H9 (cell line): ENCODE measurements around the gene RIPK4. TPM values are rescaled to one million over a fixed set of nuclear protein-coding genes. Genes with fewer than 3 reads are reported as not detected.

Experiments used
- DNase-seq: peaks from one replicate; pipeline ENCODE4 v3.0.0-alpha.2; 2017
- H2AFZ ChIP-seq: one replicate; pipeline ENCODE4 v1.6.1; 2013; ENCODE audit warnings: mild to moderate bottlenecking, low read length, control low read depth, moderate library complexity
- H2AK5ac ChIP-seq: 2 replicates; pipeline ENCODE4 v1.6.1; 2013; ENCODE audit warnings: low read length, control low read depth, mixed read lengths; ENCODE audit not compliant: insufficient read length
- H2BK120ac ChIP-seq: one replicate; pipeline ENCODE4 v1.6.1; 2013; ENCODE audit warnings: low read depth, mild to moderate bottlenecking, low read length, control low read depth, inconsistent platforms; ENCODE audit not compliant: poor library complexity, severe bottlenecking
- H2BK12ac ChIP-seq: 2 replicates; pipeline ENCODE4 v1.6.1; 2013; ENCODE audit warnings: low read length, control low read depth, mixed read lengths, low read depth; ENCODE audit not compliant: insufficient read length
- H2BK15ac ChIP-seq: 2 replicates; pipeline ENCODE4 v1.6.1; 2013; ENCODE audit warnings: low read depth, low read length, control low read depth
- H2BK20ac ChIP-seq: one replicate; pipeline ENCODE4 v1.6.1; 2013; ENCODE audit warnings: low read depth, mild to moderate bottlenecking, low read length, control low read depth, inconsistent platforms; ENCODE audit not compliant: poor library complexity, severe bottlenecking
- H2BK5ac ChIP-seq: 2 replicates; pipeline ENCODE4 v1.6.1; 2013; ENCODE audit warnings: low read length, control low read depth, mixed read lengths; ENCODE audit not compliant: insufficient read length
- H3K14ac ChIP-seq: 2 replicates; pipeline ENCODE4 v1.6.1; 2013; ENCODE audit warnings: low read length, control low read depth; ENCODE audit not compliant: insufficient read depth
- H3K18ac ChIP-seq: 2 replicates; pipeline ENCODE4 v1.6.1; 2013; ENCODE audit warnings: low read depth, mild to moderate bottlenecking, mixed read lengths, low read length, control low read depth; ENCODE audit not compliant: insufficient read length
- H3K23ac ChIP-seq: 2 replicates; pipeline ENCODE4 v1.6.1; 2013; ENCODE audit warnings: low read length, control low read depth, mixed read lengths, low read depth; ENCODE audit not compliant: insufficient read length
- H3K23me2 ChIP-seq: 2 replicates; pipeline ENCODE4 v1.6.1; 2013; ENCODE audit warnings: low read depth, mild to moderate bottlenecking, mixed read lengths, low read length, control low read depth; ENCODE audit not compliant: insufficient read length, poor library complexity, severe bottlenecking
- H3K27ac ChIP-seq: 2 replicates; pipeline ENCODE4 v1.5.1; 2013; ENCODE audit warnings: low read length, control low read depth, mixed read lengths, low read depth; ENCODE audit not compliant: insufficient read length
- H3K27me3 ChIP-seq: 2 replicates; pipeline ENCODE4 v1.6.1; 2013; ENCODE audit warnings: low read length, control low read depth, inconsistent platforms; ENCODE audit not compliant: insufficient read depth
- H3K4ac ChIP-seq: 2 replicates; pipeline ENCODE4 v1.6.1; 2013; ENCODE audit warnings: low read depth, mild to moderate bottlenecking, control low read depth, inconsistent platforms, low read length, moderate library complexity
- H3K4me1 ChIP-seq: 2 replicates; pipeline ENCODE4 v1.6.1; 2013; ENCODE audit warnings: low read length, control low read depth, inconsistent platforms; ENCODE audit not compliant: insufficient read depth
- H3K4me2 ChIP-seq: 2 replicates; pipeline ENCODE4 v1.6.1; 2013; ENCODE audit warnings: low read length, control low read depth, mixed read lengths; ENCODE audit not compliant: insufficient read length, insufficient read depth
- H3K56ac ChIP-seq: 2 replicates; pipeline ENCODE4 v1.6.1; 2013; ENCODE audit warnings: low read depth, mild to moderate bottlenecking, mixed read lengths, low read length, control low read depth; ENCODE audit not compliant: insufficient read length
- H3K79me1 ChIP-seq: 2 replicates; pipeline ENCODE4 v1.6.1; 2013; ENCODE audit warnings: low read depth, mild to moderate bottlenecking, moderate library complexity, low read length, control low read depth, inconsistent platforms; ENCODE audit not compliant: insufficient read depth, poor library complexity, severe bottlenecking
- H3K79me2 ChIP-seq: 2 replicates; pipeline ENCODE4 v1.6.1; 2013; ENCODE audit warnings: low read length, control low read depth, inconsistent platforms; ENCODE audit not compliant: insufficient read depth
- H3K9ac ChIP-seq: 2 replicates; pipeline ENCODE4 v1.6.1; 2013; ENCODE audit warnings: low read length, control low read depth, mixed read lengths; ENCODE audit not compliant: insufficient read length; ENCODE audit errors: extremely low read depth
- H3K9me3 ChIP-seq: one replicate; pipeline ENCODE4 v1.6.1; 2013; ENCODE audit warnings: low read depth, low read length, inconsistent platforms; ENCODE audit not compliant: control insufficient read depth
- H3T11ph ChIP-seq: one replicate; pipeline ENCODE4 v1.6.1; 2013; ENCODE audit warnings: mild to moderate bottlenecking, low read length, control low read depth, inconsistent platforms
- H4K20me1 ChIP-seq: one replicate; pipeline ENCODE4 v1.6.1; 2013; ENCODE audit not compliant: control insufficient read depth, insufficient read length, insufficient read depth
- H4K5ac ChIP-seq: 2 replicates; pipeline ENCODE4 v1.6.1; 2013; ENCODE audit warnings: low read depth, mild to moderate bottlenecking, mixed read lengths, low read length, control low read depth; ENCODE audit not compliant: insufficient read length
- H4K8ac ChIP-seq: replicated peaks from 2 replicates; pipeline ENCODE4 v1.6.1; 2013; ENCODE audit warnings: low read length, control low read depth, mixed read lengths, low read depth; ENCODE audit not compliant: insufficient read length
- H4K91ac ChIP-seq: 2 replicates; pipeline ENCODE4 v1.6.1; 2013; ENCODE audit warnings: low read depth, mild to moderate bottlenecking, moderate library complexity, mixed read lengths, low read length, control low read depth; ENCODE audit not compliant: insufficient read length
- H3K27ac Mint-ChIP-seq, 3 experiments: 2 replicates in 2 of 3; 3 replicates in 1 of 3; pipeline ENCODE4 v1.8.0; 2020 to 2021; ENCODE audit warnings: mixed read lengths in 3 of 3, mild to moderate bottlenecking in 1 of 3, moderate library complexity in 1 of 3
- H3K27me3 Mint-ChIP-seq: 2 replicates; pipeline ENCODE4 v1.8.0; 2021; ENCODE audit warnings: low read depth, mild to moderate bottlenecking, moderate library complexity, mixed read lengths
- H3K36me3 Mint-ChIP-seq, 3 experiments: 2 replicates in 2 of 3; 3 replicates in 1 of 3; pipeline ENCODE4 v1.8.0; 2020 to 2021; ENCODE audit warnings: low read depth in 3 of 3, mixed read lengths in 3 of 3; ENCODE audit not compliant: insufficient read depth in 1 of 3
- H3K4me1 Mint-ChIP-seq, 2 experiments: 2 replicates each; pipeline ENCODE4 v1.8.0; 2020; ENCODE audit warnings: mixed read lengths in 2 of 2
- H3K4me3 Mint-ChIP-seq, 2 experiments: 2 replicates in 1 of 2; 3 replicates in 1 of 2; pipeline ENCODE4 v1.8.0; 2020 to 2021; ENCODE audit warnings: mild to moderate bottlenecking in 2 of 2, mixed read lengths in 2 of 2, moderate library complexity in 1 of 2
- H3K9me3 Mint-ChIP-seq, 2 experiments: 2 replicates in 1 of 2; 3 replicates in 1 of 2; pipeline ENCODE4 v1.8.0; 2020; ENCODE audit warnings: mild to moderate bottlenecking in 2 of 2, mixed read lengths in 2 of 2, moderate library complexity in 1 of 2
- CTCF ChIP-seq: fragments of 200-600 bp; sonication (generic); conservative IDR thresholded peaks from 3 replicates; pipeline ENCODE4 v1.8.0; 2021; ENCODE audit warnings: antibody characterized with exemption, mild to moderate bottlenecking
- WGBS: extraction: QIAGEN DNeasy Blood & Tissue Kit; methylation state at CpG from one replicate; pipeline ENCODE4 v1.1.7; 2013; ENCODE audit warnings: missing lambda C conversion rate, low lambda C conversion rate, mixed read lengths; ENCODE audit not compliant: insufficient read length; ENCODE audit errors: extremely low coverage; 5-methylcytosine and 5-hydroxymethylcytosine counted together
- total RNA-seq: library from RNA; stranded (reverse); gene quantifications from 2 replicates; pipeline ENCODE4 v1.2.1, GENCODE V29; 2021

RIPK4 gene
- total RNA-seq, 1 experiment from 2014 or later = 2.9 TPM

DNA sequence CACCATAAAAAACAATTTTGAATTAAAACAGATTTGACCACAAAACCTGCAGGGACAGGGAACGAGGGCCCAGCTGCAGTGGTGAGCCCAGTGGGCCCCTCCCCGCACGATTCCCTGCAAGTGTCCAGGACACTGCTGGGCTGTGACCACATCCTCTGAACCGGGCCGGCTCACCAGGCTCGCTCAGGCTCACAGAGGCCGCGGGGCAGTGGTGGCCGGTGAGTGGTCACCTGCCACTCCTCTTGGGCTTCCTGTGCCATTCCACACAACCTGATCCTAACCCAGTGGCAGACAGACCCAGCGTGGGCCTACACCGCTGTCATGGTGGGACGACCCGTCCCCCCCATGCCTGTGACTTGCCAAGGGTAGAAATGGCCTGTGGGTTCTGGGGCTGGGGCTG, 36.5 kb upstream of the RIPK4 start:
- Histone ChIP-seq H2BK120ac (no peak overlapping the region), H3T11ph (no peak overlapping the region), H3K18ac (no peak overlapping the region), H2BK12ac (no peak overlapping the region), H2BK20ac (no peak overlapping the region), H3K4me1 (no peaks in the 10 kb centered on the region), H3K14ac (no peak overlapping the region), H3K56ac (no peak overlapping the region), H4K5ac (no peak overlapping the region), H2AFZ (no peak overlapping the region), H4K8ac (no peak overlapping the region), H3K23ac (no peak overlapping the region), H3K27me3 (no peaks in the 10 kb centered on the region), H2AK5ac (no peak overlapping the region), H3K4ac (no peak overlapping the region), H3K79me2 (no peaks in the 10 kb centered on the region), H3K23me2 (no peaks in the 10 kb centered on the region), H3K4me2 (no peak overlapping the region), H3K27ac (no peak overlapping the region), H3K79me1 (no peaks in the 10 kb centered on the region), H3K9me3 (no peaks in the 10 kb centered on the region), H4K91ac (no peak overlapping the region), H2BK5ac (no peak overlapping the region), H4K20me1 (no peaks in the 10 kb centered on the region), H3K9ac (no peak overlapping the region), H2BK15ac (no peak overlapping the region)
- Mint-ChIP-seq H3K4me3 (no peak overlapping the region), H3K27me3 (no peaks in the 10 kb centered on the region), H3K27ac (no peak overlapping the region), H3K4me1 (no peaks in the 10 kb centered on the region), H3K9me3 (peaks cover 7% of the 10 kb centered on the region in 2 experiments; a peak in 4 of 5 replicates), H3K36me3 (peaks cover 13 to 64% (median 51%) of the 10 kb centered on the region in 3 experiments)
- TF ChIP-seq CTCF = no peak
- DNase-seq = no peak
- WGBS = no CpG with 5 or more reads among the region's 13 CpGs
